Nephron (organoid): Measurements from ENCODE around the gene ZNF366.

Source experiments
- H3K27ac Mint-ChIP-seq, 3 experiments: 2 replicates each; pipeline ENCODE4 v1.8.0; 2020; ENCODE audit warnings: mixed read lengths in 3 of 3, mild to moderate bottlenecking in 2 of 3, moderate library complexity in 1 of 3
- H3K27me3 Mint-ChIP-seq: 2 replicates; pipeline ENCODE4 v1.8.0; 2021; ENCODE audit warnings: low read depth, mild to moderate bottlenecking, moderate library complexity, mixed read lengths
- H3K36me3 Mint-ChIP-seq: 2 replicates; pipeline ENCODE4 v1.8.0; 2020; ENCODE audit warnings: low read depth, mixed read lengths
- H3K4me1 Mint-ChIP-seq: 2 replicates; pipeline ENCODE4 v1.8.0; 2020; ENCODE audit warnings: mixed read lengths
- H3K4me3 Mint-ChIP-seq, 3 experiments: 2 replicates each; pipeline ENCODE4 v1.8.0; 2020; ENCODE audit warnings: mild to moderate bottlenecking in 3 of 3, mixed read lengths in 3 of 3, moderate library complexity in 2 of 3
- H3K9me3 Mint-ChIP-seq: 2 replicates; pipeline ENCODE4 v1.8.0; 2020; ENCODE audit warnings: mixed read lengths
- CTCF ChIP-seq, 3 experiments: fragments of 200-600 bp; sonication (generic); IDR thresholded peaks; one replicate each; pipeline ENCODE4 v1.5.0; 2021; ENCODE audit warnings: antibody characterized with exemption in 3 of 3; ENCODE audit not compliant: unreplicated experiment in 3 of 3

The ZNF366 gene

GRCh38 chr5:72529383-72529782 is 22.2 kb upstream of the ZNF366 start:
- no peak overlapping the region for H3K4me3 Mint-ChIP-seq
- H3K36me3 Mint-ChIP-seq, result no peaks in the 10 kb centered on the region
- TF ChIP-seq CTCF (IDR thresholded peaks at IDR 0.05; ENCODE audit: unreplicated experiment in 3 of 3), result no peak
- no peaks in the 10 kb centered on the region for H3K27me3 Mint-ChIP-seq
- no peak overlapping the region for H3K27ac Mint-ChIP-seq
- H3K9me3 Mint-ChIP-seq, result peaks cover 3% of the 10 kb centered on the region
- H3K4me1 Mint-ChIP-seq, result peaks cover 18% of the 10 kb centered on the region

GRCh38 chr5:72525816-72526215 is 18.6 kb upstream of the ZNF366 start:
- H3K9me3 Mint-ChIP-seq, result peaks cover 10% of the 10 kb centered on the region
- H3K36me3 Mint-ChIP-seq, result no peaks in the 10 kb centered on the region
- no peak for TF ChIP-seq CTCF (IDR thresholded peaks at IDR 0.05; ENCODE audit: unreplicated experiment in 3 of 3)

DNA sequence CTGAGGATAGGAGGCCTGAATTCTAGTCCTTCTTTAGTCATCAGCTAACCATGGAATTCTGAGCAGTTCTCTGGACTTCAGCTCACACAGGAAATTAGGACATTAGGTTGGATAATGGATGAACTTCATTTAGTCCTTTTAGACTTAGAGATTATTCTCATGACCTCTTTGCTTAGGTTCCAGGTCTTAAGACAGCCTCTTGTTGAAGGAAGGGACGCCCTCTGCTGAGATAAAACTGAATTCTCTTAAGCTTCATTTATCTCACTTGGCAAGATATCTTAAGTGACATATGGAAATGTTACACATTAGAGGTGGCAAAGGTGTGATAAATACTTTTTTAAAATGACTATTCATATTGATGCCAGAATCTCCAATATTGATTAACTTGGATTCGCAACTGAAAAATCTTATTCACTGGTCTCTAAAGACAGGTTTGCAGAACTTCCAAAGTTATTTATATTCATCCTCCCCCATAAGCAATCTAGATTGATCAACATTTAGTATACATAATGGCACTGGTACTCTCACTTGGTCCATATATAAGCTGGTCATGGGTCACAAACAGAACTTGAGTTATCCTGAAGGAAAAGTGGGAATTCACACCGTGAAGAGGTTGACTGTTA is 16.9 kb upstream of the ZNF366 start:
- H3K9me3 Mint-ChIP-seq, result peaks cover 21% of the 10 kb centered on the region
- no peaks in the 10 kb centered on the region for H3K4me1 Mint-ChIP-seq
- H3K36me3 Mint-ChIP-seq, result peaks cover 3% of the 10 kb centered on the region
- no peak overlapping the region for H3K4me3 Mint-ChIP-seq
- TF ChIP-seq CTCF (IDR thresholded peaks at IDR 0.05; ENCODE audit: unreplicated experiment in 3 of 3), result peak; percentile 37 to 54 (median 44)
- H3K27ac Mint-ChIP-seq, result no peak overlapping the region
- H3K27me3 Mint-ChIP-seq, result no peaks in the 10 kb centered on the region

More at GRCh38 chr5:72525816-72526215, 18.6 kb upstream of the ZNF366 start:
- Mint-ChIP-seq H3K4me3 (no peak overlapping the region), H3K27me3 (no peaks in the 10 kb centered on the region), H3K4me1 (peaks cover 12% of the 10 kb centered on the region), H3K27ac (no peak overlapping the region)

GRCh38 chr5:72522607-72523006 is 15.4 kb upstream of the ZNF366 start:
- TF ChIP-seq CTCF (IDR thresholded peaks at IDR 0.05; ENCODE audit: unreplicated experiment in 3 of 3), result no peak
- H3K27me3 Mint-ChIP-seq, result no peaks in the 10 kb centered on the region
- H3K36me3 Mint-ChIP-seq, result peaks cover 3% of the 10 kb centered on the region
- H3K9me3 Mint-ChIP-seq, result peaks cover 29% of the 10 kb centered on the region
- H3K4me1 Mint-ChIP-seq, result peaks cover 7% of the 10 kb centered on the region
- no peak overlapping the region for H3K27ac Mint-ChIP-seq
- H3K4me3 Mint-ChIP-seq, result no peak overlapping the region

- peaks cover 8% of the 10 kb centered on the region for H3K4me1 Mint-ChIP-seq
- H3K27me3 Mint-ChIP-seq, result no peaks in the 10 kb centered on the region
- H3K4me3 Mint-ChIP-seq, result no peak overlapping the region
- peaks cover 32% of the 10 kb centered on the region for H3K9me3 Mint-ChIP-seq
- peaks cover 3% of the 10 kb centered on the region for H3K36me3 Mint-ChIP-seq
- H3K27ac Mint-ChIP-seq, result no peak overlapping the region
- TF ChIP-seq CTCF (IDR thresholded peaks at IDR 0.05; ENCODE audit: unreplicated experiment in 3 of 3), result no peak
Observed at GRCh38 chr5:72519111-72519510, 11.9 kb upstream of the ZNF366 start.

DNA sequence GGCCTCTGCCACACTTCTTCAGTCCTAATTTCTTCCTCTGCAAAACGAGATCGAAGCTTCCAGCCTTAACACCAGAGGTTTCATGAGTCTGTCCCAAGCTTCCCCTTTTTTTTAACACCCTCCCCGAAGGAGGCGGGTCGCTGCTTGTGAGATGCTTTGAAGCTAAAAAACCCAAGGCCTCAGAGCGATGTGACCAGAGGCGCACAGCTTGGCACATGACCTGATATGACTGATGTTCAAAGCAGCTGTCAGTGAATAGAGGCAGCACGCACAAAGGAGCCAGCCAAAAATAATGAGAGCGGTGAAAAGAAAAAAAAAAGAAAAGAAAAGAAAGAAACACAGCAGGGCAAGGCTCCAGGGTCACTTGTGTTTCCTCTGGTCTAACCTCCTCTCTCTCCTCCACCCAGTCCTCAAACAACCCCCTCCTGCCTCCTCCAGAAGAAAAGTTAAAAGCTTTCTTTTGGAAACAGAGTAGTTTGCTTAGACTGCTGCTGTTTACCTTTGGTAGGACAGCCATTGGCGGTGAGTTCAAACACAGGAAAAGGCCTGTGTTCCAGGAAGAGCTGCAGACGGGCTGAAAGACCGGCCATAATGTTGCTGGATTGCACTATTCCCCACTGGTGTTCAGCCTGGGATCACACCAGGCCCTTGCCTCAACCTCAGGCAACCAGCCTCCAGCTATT is 10.9 kb upstream of the ZNF366 start:
- Mint-ChIP-seq H3K4me3 (no peak overlapping the region), H3K4me1 (peaks cover 8% of the 10 kb centered on the region), H3K27me3 (no peaks in the 10 kb centered on the region), H3K9me3 (peaks cover 32% of the 10 kb centered on the region), H3K36me3 (peaks cover 3% of the 10 kb centered on the region), H3K27ac (peak overlapping the region in 2 of 3 experiments; percentile 31 to 47)
- TF ChIP-seq CTCF (IDR thresholded peaks at IDR 0.05; ENCODE audit: unreplicated experiment in 3 of 3), result no peak
